ENCODE results near the gene PLCB2.

- TF ChIP-seq, protein P1, sequence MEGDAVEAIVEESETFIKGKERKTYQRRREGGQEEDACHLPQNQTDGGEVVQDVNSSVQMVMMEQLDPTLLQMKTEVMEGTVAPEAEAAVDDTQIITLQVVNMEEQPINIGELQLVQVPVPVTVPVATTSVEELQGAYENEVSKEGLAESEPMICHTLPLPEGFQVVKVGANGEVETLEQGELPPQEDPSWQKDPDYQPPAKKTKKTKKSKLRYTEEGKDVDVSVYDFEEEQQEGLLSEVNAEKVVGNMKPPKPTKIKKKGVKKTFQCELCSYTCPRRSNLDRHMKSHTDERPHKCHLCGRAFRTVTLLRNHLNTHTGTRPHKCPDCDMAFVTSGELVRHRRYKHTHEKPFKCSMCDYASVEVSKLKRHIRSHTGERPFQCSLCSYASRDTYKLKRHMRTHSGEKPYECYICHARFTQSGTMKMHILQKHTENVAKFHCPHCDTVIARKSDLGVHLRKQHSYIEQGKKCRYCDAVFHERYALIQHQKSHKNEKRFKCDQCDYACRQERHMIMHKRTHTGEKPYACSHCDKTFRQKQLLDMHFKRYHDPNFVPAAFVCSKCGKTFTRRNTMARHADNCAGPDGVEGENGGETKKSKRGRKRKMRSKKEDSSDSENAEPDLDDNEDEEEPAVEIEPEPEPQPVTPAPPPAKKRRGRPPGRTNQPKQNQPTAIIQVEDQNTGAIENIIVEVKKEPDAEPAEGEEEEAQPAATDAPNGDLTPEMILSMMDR (IDR thresholded peaks at IDR 0.05; ENCODE audit: poor library complexity, severe bottlenecking): no peak
- no peak for TF ChIP-seq EZH2 (IDR thresholded peaks at IDR 0.05; ENCODE audit: borderline replicate concordance, insufficient read depth, low read length, poor library complexity, severe bottlenecking)
- no peak for TF ChIP-seq RAD21 (conservative IDR thresholded peaks at IDR 0.05)
- TF ChIP-seq SMC3 (conservative IDR thresholded peaks at IDR 0.05; ENCODE audit: poor library complexity): no peak
- TF ChIP-seq TAF1 (IDR thresholded peaks at IDR 0.05; ENCODE audit: low read depth): no peak
These were observed 46.0 kb upstream of the PLCB2 start for GRCh38 chr15:40353697-40354096.
